Amniotic epithelial cell (primary cell): ENCODE results near the gene RNF157.

Experiments
- DNase-seq: peaks from one replicate; pipeline ENCODE4 v3.0.0-alpha.2; 2010; ENCODE audit warnings: low read depth

Gene RNF157

DNA sequence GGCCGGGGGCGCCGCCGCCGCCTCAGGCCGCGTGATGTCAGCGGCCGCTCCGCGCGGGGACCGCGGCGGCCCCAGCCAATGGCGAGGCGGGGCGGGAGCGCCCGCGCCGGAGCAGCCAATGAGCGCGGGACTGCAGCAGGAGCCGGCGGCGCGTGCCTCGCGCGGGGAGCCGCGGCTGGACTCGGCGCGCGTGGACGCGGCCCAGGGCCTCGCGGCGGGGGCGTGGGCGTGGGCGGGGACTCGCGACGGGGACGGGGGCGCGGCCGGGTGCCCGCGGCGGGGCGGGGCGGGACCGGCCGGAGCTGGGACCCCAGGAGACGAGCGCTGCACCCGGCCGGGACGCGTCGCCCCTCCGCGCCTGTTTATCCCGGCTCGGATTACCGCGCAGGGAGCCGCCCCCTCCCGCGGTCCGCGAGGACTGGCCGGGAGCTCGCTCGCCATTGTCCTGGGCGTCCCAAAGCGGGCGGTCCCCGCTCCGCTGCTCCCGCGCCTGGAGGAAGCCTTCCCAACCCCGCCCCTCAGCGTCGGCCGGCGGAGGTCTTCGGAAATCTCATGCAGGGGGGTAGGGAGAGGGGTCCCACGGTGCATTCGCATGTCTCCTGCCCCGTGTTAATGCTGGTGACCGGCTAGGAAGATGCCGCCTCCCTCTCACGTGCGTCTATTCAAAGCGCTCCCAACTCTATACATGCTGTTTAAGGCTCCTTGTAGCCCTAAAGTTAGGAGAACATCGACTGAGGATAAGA lies at the start of gene RNF157:
TSS of gene RNF157 (minus strand) at position 33 of the 743 bp plus-strand sequence. CDS start 253 bp downstream, outside the sequence.
- DNase-seq: peak; percentile 32

DNA sequence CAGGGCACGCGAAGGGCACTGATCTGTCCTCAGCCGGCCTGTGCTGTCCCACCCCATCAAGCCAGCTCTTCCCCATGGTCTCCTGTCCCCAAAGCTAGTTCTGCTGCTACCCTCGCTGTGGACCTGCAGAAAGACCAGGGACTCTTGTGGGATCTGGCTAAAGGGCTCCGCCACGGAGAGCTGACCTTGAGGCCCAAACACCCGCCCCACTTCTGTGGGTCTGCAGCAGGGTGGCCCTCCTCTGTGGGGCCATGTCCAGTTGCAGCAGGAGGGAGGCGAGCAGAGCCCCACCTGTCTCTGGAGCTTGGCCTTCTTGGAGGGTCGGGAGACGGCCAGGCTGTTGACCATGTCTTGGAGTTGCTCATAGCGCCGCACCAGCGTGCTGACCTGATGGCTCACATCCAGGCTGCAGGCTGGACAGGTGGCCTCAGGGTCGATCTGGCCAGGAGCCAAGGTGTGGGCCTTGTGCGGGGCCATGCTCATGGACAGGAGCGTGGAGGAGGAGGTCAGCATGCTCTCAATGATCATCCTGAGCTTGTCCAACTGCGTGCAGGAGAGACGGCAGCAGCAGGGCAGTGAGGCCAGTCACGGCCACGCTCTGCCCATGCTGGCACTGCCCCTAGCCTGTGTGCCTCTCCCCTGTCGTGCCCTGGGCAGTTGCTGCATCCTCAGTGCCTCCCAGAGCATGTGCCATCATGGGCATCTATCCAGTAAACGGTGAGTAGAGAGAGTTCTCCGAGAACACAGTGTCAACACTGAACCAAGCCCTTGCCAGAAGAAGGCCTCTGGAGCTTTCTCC lies 41.5 kb upstream of the RNF157 start:
- DNase-seq: no peak

- no peak for DNase-seq
These were observed 40.4 kb upstream of the RNF157 start for GRCh38 chr17:76280650-76281049.

DNA sequence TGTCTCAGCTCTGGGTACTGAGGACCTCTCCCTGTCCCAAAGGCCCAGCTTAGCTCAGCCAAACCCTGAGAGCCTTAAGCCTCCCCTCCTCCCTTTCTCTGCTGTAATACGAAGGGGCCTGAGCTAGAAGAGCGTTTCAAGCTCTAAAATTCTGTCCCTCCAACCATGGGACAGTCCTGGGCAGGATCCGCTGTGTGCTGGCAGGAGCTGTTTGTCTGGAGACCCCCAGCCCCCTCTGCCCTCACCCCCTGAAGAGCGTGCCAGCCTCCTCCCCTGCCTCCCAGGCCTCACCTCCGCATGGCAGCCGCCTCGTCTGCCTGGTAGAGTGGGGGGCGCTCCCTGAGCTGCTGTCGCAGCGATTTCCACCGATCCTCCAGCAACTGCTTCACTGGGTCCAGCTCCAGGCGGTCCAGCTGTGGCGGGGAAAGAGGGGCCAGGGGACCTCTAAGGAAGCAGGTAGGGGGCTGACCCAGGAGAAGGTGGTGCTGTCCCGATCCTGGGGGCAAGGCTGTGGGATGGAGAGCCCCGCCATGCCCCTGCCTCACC lies 39.5 kb upstream of the RNF157 start:
- DNase-seq: no peak

DNA sequence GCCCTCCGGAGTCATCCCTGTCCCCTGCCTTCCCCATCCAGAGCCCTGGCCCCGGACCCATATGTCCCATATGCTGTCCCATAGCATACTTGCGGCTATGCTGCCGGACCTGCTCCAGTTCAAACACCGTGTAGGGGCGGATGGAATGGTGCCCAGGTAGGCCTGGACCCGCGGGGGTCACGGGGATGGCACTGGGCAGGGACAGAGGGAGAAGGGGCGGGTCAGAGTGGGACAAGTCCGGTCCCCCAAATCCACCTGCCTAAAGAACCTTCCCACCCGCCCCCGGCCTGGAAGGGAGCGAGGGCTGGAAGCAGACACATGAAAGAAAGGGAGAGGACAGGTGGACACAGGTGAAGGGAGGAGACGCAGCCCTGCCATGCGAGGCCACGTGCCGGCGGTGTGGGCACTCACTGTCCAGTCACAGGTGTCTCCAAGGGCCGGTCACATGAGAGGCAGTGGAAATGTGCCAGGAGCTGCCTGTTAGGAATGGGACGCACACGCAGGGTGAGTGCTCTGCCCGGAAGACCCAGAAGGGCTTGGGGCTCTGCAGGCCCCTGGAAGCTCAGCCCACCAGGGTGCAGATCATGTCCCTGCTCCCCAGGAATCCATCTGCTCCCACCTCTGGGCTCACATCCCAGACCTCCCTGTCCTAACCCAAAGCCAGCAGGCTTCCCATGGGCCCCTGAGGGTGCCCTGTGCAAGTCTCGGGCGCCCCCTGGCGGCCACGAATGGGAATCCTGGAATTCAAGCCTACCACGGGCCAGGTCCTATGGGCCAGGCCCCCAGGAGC lies 38.9 kb upstream of the RNF157 start:
- DNase-seq: peak; percentile 56

GRCh38 chr17:76278268-76278908 lies 38.1 kb upstream of the RNF157 start:
- no peak for DNase-seq

- DNase-seq: no peak
These were observed 37.3 kb upstream of the RNF157 start for GRCh38 chr17:76277300-76278267.

DNA sequence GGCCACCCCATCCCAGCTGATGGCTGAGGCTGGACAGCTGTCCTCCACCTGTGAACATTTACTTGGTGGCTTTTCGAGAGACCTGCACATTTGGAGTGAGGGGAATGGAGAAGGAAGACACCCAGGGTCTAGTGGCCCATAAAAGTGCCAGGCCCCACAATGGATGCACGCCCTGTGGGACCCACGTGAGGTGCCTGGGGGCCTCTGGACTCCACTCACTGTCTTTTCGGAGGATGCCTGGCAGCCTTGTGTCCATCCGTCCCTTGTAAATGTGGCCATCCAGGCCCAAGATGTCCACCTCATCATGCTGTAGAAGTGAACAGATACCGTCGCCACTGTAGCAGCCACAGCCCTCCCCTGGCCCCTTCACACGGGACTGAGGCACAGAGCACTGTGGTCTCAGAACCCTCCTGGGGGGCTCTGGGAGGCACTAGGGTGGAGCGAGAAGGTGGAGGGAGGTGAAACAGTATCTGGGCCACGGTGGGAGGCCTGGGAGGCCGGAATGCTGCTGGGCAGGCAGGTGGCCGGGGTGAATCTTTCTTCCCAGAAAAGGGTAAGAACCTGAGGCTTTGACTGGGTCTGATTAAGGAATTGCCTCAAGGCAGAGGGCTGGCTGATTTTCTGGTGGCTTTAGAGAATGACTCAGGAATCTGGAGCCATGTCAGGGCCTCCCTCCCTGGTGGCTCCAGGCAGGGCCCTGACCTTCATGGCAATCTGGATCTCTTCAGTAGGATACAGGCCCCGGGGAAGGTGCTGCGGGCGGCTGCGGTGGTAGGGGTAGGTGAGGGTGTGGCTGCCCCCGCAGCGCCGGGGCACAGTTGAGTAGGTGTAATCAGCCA lies 36.4 kb upstream of the RNF157 start:
- DNase-seq: peak; percentile 34

DNA sequence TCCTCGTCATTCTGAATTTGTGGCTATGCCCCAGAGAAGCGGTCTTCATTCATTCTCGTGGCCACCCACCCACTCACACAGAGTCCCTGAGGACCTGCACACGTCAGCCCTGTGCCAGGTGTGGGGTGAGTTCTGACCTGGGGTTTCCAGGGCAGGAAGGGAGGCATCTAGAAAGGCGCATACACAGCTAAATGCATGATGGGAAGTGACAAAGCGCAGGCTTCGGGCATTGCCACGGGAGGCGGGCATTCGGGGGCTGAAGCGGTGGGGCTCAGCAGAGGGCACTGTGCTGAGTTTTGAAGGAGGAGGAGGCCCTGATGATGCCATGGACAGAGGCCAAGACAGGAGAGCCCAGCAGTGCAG lies 35.8 kb upstream of the RNF157 start:
- no peak for DNase-seq

DNA sequence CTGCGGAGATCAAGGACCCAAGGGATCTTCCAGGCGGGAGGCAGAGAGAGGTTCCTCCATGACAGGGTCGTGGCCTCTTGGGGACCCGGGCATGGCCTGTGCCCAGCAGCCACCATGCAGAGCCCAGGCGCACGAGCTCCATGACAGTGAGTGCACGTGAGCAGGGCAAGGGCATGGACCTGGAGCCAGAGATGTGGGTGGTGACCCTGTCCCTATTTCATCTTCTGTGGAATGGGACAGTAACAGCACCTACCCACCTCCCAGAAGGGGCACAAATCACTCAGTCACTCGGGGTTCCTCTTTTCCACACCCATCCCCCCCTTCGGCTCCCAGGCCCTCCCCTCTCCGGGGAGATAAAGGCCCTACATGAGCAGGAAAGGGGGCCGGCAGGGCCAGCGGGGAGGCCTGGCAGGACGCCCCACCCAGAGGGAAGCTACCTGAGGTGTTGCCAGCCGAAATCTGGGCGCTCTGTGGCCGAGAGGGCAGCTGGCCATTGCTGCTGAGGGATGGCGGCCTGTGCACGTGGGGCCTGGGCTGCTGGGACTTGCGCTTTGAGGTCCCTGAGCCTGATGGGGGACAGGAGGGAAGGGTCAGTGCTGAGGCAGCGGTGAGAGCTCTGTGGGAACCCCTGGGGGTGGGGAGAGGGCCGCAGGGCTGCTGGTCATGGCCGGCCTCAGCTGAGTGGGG lies 35.2 kb upstream of the RNF157 start:
- DNase-seq: no peak

- DNase-seq: no peak
These were observed 34.0 kb upstream of the RNF157 start for GRCh38 chr17:76274112-76274956.

GRCh38 chr17:76273445-76274111 lies 33.3 kb upstream of the RNF157 start:
- no peak for DNase-seq

GRCh38 chr17:76272541-76273444 lies 32.5 kb upstream of the RNF157 start:
- DNase-seq: no peak

DNA sequence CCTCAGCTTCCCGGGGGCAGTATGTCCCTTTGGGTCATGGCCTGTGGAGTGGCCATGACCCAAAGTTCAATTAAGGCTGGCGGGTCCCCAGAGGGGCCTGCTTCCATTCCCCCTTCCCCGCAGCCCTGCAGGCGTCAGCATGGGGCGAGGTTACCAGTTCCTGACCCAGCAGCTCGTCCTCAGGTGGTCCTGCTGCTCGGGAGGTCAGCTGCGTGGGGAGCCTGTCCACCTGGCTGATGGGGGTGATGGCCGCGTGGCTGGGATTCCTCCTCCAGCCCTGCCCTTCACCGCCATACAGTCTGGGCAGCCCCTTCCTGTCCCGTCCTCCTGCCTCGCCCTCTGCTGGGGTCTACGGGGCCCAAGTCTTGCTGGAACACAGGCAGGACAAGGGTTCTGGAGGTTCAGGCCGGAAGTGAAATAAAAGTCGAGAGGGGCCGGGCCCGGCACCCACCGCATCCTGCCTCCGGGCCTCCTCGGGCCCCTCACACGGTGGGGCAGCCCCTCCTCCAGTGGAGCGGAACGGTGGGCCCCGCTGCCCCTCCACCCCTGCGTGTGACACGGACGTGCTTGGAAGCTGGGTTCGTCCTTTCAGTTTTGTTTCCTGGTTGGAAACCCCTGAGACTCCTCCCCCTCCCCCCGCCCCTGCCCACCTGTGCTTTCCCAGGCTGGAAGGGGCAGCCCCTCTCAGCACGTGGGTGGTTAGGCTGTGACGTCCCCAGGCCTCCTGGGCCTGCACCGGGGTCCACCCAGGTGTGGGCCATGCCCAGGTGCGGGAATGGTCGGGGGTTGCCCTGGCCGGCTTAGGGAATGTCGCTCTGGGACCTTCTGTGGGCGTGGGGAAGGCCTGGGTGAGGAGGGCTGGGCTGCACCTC lies 31.6 kb upstream of the RNF157 start:
- DNase-seq: no peak
